GM12878 (cell line): ENCODE results near the gene PKHD1. TPM values are rescaled to one million over a fixed set of nuclear protein-coding genes. Genes with fewer than 3 reads are reported as not detected.

ENCODE experiments used
- ATAC-seq: fragments of 200-7000 bp; cut with Tn5 transposase; 3 replicates; pipeline ENCODE4 v1.9.1; 2020; ENCODE audit warnings: mild to moderate bottlenecking, moderate library complexity
- BruUV-seq: library from RNA; stranded (reverse); fragments of 400-500 nt; replicated peaks from 2 replicates; lab custom pipeline; 2021; lab: Mats Ljungman, UMichigan
- CTCF ChIA-PET: fragments of 300-600 bp; sonication (Branson Sonifier 250); formaldehyde crosslinking; extraction: SDS; loops from one replicate; lab custom pipeline; 2021; ENCODE audit warnings: inconsistent platforms; lab: Yijun Ruan, JAX
- POLR2A ChIA-PET: fragments of 350-600 bp; formaldehyde crosslinking; extraction: SDS; loops from one replicate; lab custom pipeline; 2021; ENCODE audit warnings: inconsistent platforms; lab: Charles Lee
- RAD21 ChIA-PET: fragments of 300-600 bp; sonication (Branson Sonifier 250); formaldehyde crosslinking; loops from one replicate; lab custom pipeline; 2023; ENCODE audit warnings: antibody characterized with exemption; ENCODE audit not compliant: unreplicated experiment; lab: Charles Lee
- SMC1A ChIA-PET: fragments of 300-600 bp; sonication (Branson Sonifier 250); formaldehyde crosslinking; loops from one replicate; lab custom pipeline; 2023; ENCODE audit not compliant: unreplicated experiment, uncharacterized antibody; lab: Charles Lee
- DNase-seq: peaks from one replicate; pipeline ENCODE4 v3.0.0-alpha.2; 2011; ENCODE audit warnings: low read depth, low spot score
- FAIRE-seq: peaks from 3 replicates; lab custom pipeline; 2011; peaks lifted over from hg19 to GRCh38; lab: Jason Lieb, UNC
- H2AFZ ChIP-seq: 2 replicates; pipeline ENCODE4 v1.6.0; 2011; ENCODE audit warnings: low read depth, low read length, control low read depth; ENCODE audit not compliant: control insufficient read depth
- H3K27ac ChIP-seq: 2 replicates; pipeline ENCODE4 v1.5.1; 2011; ENCODE audit warnings: control low read depth; ENCODE audit not compliant: control insufficient read depth, insufficient read depth
- H3K27me3 ChIP-seq, 2 experiments: replicated peaks in 1 of 2; 2 replicates each; pipeline versions ENCODE4 v1.6.0 to v1.6.1; 2011; ENCODE audit warnings: low read length in 1 of 2; ENCODE audit not compliant: control insufficient read depth in 2 of 2, insufficient read depth in 2 of 2
- H3K36me3 ChIP-seq, 2 experiments: 2 replicates each; pipeline ENCODE4 v1.5.1; 2011; ENCODE audit warnings: low read length in 1 of 2; ENCODE audit not compliant: control insufficient read depth in 2 of 2, insufficient read depth in 2 of 2
- H3K4me1 ChIP-seq: 2 replicates; pipeline ENCODE4 v1.6.1; 2011; ENCODE audit warnings: mild to moderate bottlenecking, low read length, moderate library complexity, mixed read lengths; ENCODE audit not compliant: control insufficient read depth, insufficient read depth
- H3K4me2 ChIP-seq: 2 replicates; pipeline ENCODE4 v1.6.0; 2011; ENCODE audit warnings: control low read depth; ENCODE audit not compliant: control insufficient read depth, insufficient read depth
- H3K4me3 ChIP-seq: fragments of 200-600 bp; sonication (generic); 2 replicates; pipeline ENCODE4 v1.5.1; 2016
- H3K79me2 ChIP-seq: 2 replicates; pipeline ENCODE4 v1.6.0; 2011; ENCODE audit warnings: low read length; ENCODE audit not compliant: control insufficient read depth, insufficient read depth
- H3K9ac ChIP-seq: 2 replicates; pipeline ENCODE4 v1.8.0; 2011; ENCODE audit warnings: low read length, control low read depth, mixed read lengths; ENCODE audit not compliant: control insufficient read depth, insufficient read depth
- H3K9me3 ChIP-seq: replicated peaks from 3 replicates; pipeline ENCODE4 v1.5.1; 2011; ENCODE audit warnings: mild to moderate bottlenecking, low read length; ENCODE audit not compliant: control insufficient read depth, insufficient read depth
- H4K20me1 ChIP-seq: 2 replicates; pipeline ENCODE4 v1.6.0; 2011; ENCODE audit not compliant: control insufficient read depth, insufficient read depth
- BHLHE40 ChIP-seq, 2 experiments: fragments of 450-650 bp in 1 of 2; IDR thresholded peaks; 2 replicates each; pipeline ENCODE4 v1.6.1; 2011 to 2017; ENCODE audit warnings: low read depth in 2 of 2, borderline replicate concordance in 1 of 2, improper control_type of control experiment in 1 of 2, low read length in 1 of 2, mild to moderate bottlenecking in 1 of 2
- CBX3 ChIP-seq: fragments of 200-600 bp; sonication (generic); IDR thresholded peaks from 2 replicates; pipeline ENCODE4 v1.6.1; 2016; ENCODE audit warnings: low read depth, borderline replicate concordance
- CHD4 ChIP-seq: fragments of 200-600 bp; sonication (generic); IDR thresholded peaks from 2 replicates; pipeline ENCODE4 v1.6.1; 2016; ENCODE audit warnings: mild to moderate bottlenecking
- CREM ChIP-seq: IDR thresholded peaks from 2 replicates; pipeline ENCODE4 v1.6.1; 2014; ENCODE audit warnings: antibody characterized with exemption, low read depth
- EGR1 ChIP-seq, 2 experiments: IDR thresholded peaks; 1 replicate in 1 of 2; 2 replicates in 1 of 2; pipeline ENCODE4 v1.6.1; 2011 to 2012; ENCODE audit warnings: low read depth in 2 of 2, low read length in 2 of 2, borderline replicate concordance in 1 of 2, mild to moderate bottlenecking in 1 of 2, moderate library complexity in 1 of 2
- EZH2 ChIP-seq: IDR thresholded peaks from 2 replicates; pipeline ENCODE4 v1.6.1; 2012; ENCODE audit warnings: low read depth, mild to moderate bottlenecking, control low read depth, inconsistent platforms, low read length, borderline replicate concordance; ENCODE audit not compliant: control insufficient read depth
- GATAD2B ChIP-seq: fragments of 450-650 bp; conservative IDR thresholded peaks from 2 replicates; pipeline ENCODE4 v1.6.1; 2017; ENCODE audit warnings: low read depth, mild to moderate bottlenecking, moderate library complexity
- HCFC1 ChIP-seq: fragments of 150-350 bp; IDR thresholded peaks from 2 replicates; pipeline ENCODE4 v1.6.1; 2014; ENCODE audit warnings: low read length
- HDAC6 ChIP-seq: fragments of 200-600 bp; sonication (generic); IDR thresholded peaks from one replicate; pipeline ENCODE4 v1.8.0; 2017; ENCODE audit warnings: antibody characterized with exemption; ENCODE audit not compliant: unreplicated experiment
- LARP7 ChIP-seq: fragments of 450-650 bp; IDR thresholded peaks from 2 replicates; pipeline ENCODE4 v1.6.1; 2017; ENCODE audit warnings: mild to moderate bottlenecking
- NR2C1 ChIP-seq: fragments of 450-650 bp; IDR thresholded peaks from 2 replicates; pipeline ENCODE4 v1.6.1; 2017; ENCODE audit warnings: antibody characterized with exemption, mild to moderate bottlenecking, moderate library complexity
- PAX5 ChIP-seq: IDR thresholded peaks from 2 replicates; pipeline ENCODE4 v1.6.1; 2011; ENCODE audit warnings: low read depth, low read length, borderline replicate concordance
- PML ChIP-seq: IDR thresholded peaks from 2 replicates; pipeline ENCODE4 v1.6.1; 2012; ENCODE audit warnings: low read length, inconsistent platforms
- SMAD5 ChIP-seq: IDR thresholded peaks from 2 replicates; pipeline ENCODE4 v1.6.1; 2016; ENCODE audit warnings: antibody characterized with exemption, low read depth
- TCF7 ChIP-seq: IDR thresholded peaks from 2 replicates; pipeline ENCODE4 v1.6.1; 2014; ENCODE audit warnings: antibody characterized with exemption, borderline replicate concordance
- ZNF274 ChIP-seq: IDR thresholded peaks from one replicate; pipeline ENCODE4 v1.8.0; 2011; ENCODE audit not compliant: insufficient read length, insufficient read depth
- WGBS: methylation state at CpG from one replicate; pipeline ENCODE4 v1.1.6; 2016; ENCODE audit warnings: low lambda C conversion rate; ENCODE audit not compliant: insufficient replicate concordance, insufficient coverage; ENCODE audit errors: missing lambda C conversion rate; 5-methylcytosine and 5-hydroxymethylcytosine counted together
- in situ Hi-C: fragments of 300-500 bp; cut with MboI; formaldehyde crosslinking; loops from 9 replicates; pipeline ENCODE4 v1.14.3; 2018; ENCODE audit warnings: mixed read lengths
- intact Hi-C: fragments of 100-400 bp; cut with micrococcal nuclease; formaldehyde crosslinking; loops from one replicate; pipeline ENCODE4 v1.14.2; 2022; ENCODE audit not compliant: unreplicated experiment
- polyA plus RNA-seq, 11 experiments: library from polyadenylated mRNA; depleted of rRNA in 4 of 11; unstranded in 6 of 11; stranded (reverse) in 5 of 11; fragments of >200 nt; fragmentation: Nextera tagmentation in 4 of 11; fragmentation: Illumina TruSeq in 1 of 11; extraction: Ambion mirVana in 4 of 11; extraction: Trizol in 1 of 11; gene quantifications; 1 replicate in 1 of 11; 2 replicates in 10 of 11; pipeline versions ENCODE4 v1.2.1 to v1.2.3, GENCODE V29; 2011 to 2016; ENCODE audit warnings: inconsistent platforms in 2 of 11, missing spikeins in 2 of 11, low read depth in 1 of 11
- total RNA-seq, 4 experiments: library from RNA; depleted of rRNA in 3 of 4; stranded (reverse); fragments of >200 nt in 3 of 4; fragmentation: Illumina TruSeq in 1 of 4; extraction: Trizol in 1 of 4; gene quantifications; 2 replicates each; pipeline versions ENCODE4 v1.2.1 to v1.2.3, GENCODE V29; 2013 to 2021
- TF ChIP-seq, protein P1 (sequence below): IDR thresholded peaks from 2 replicates; pipeline ENCODE4 v1.6.1; 2011; ENCODE audit warnings: low read depth, low read length, improper control_type of control experiment, borderline replicate concordance
- TF ChIP-seq, protein P2 (sequence below): IDR thresholded peaks from 2 replicates; pipeline ENCODE4 v1.6.1; 2012; ENCODE audit warnings: improper control_type of control experiment, low read depth, low read length; ENCODE audit not compliant: insufficient replicate concordance
- TF ChIP-seq, protein P3 (sequence below): IDR thresholded peaks from 2 replicates; pipeline ENCODE4 v1.6.1; 2011; ENCODE audit warnings: low read depth, mild to moderate bottlenecking, low read length, moderate library complexity, borderline replicate concordance; ENCODE audit errors: extremely low read depth

Gene PKHD1
- total and polyA plus RNA-seq, 10 of the 15 experiments (the other 5 are each of a cell fraction or from before 2014, with no cell fraction given) = under 0.01 to 0.90 (median 0.02) TPM; not detected in 1

DNA sequence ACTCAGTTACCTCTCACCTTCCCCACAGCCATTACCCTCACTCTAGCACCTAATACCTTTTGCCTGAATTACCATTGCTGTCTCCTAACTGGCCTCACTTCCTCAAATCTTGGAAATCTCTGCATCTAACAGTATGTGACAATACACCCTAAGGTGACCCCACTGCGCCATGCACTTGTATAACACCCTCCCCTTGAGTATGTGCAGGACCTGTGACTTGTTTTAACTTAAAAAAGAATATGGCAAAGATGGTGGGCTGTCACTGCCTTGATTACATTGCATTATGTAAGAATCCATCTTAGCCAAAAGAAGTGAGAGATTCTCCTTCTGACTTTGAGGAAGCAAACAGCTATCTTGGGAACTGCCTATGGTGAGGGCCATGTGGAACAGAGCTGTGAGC, 29.9 kb upstream of the PKHD1 start:
- no peak overlapping the region for H3K4me3 ChIP-seq
- WGBS = 0% methylated on average over 1 of the region's 1 CpG
- FAIRE-seq (no peak), DNase-seq (no peak), ATAC-seq (no peak)
- ChIA-PET CTCF (no interaction called here), POLR2A (no interaction called here), SMC1A (no interaction called here), RAD21 (no interaction called here)
- no TSS peak for BruUV-seq
- no peak overlapping the region for H3K4me2 ChIP-seq
- H3K9me3 ChIP-seq = no peaks in the 10 kb centered on the region
- no peaks in the 10 kb centered on the region for H3K36me3 ChIP-seq
- in situ Hi-C loops = no loop called here
- no peaks in the 10 kb centered on the region for H3K79me2 ChIP-seq
- peaks cover 0 to 2% of the 10 kb centered on the region in 2 experiments; a peak in 3 of 4 replicates for H3K27me3 ChIP-seq
- no peaks in the 10 kb centered on the region for H3K4me1 ChIP-seq
- intact Hi-C loops = no loop called here
- no peak overlapping the region for H3K27ac ChIP-seq
- no peak overlapping the region for H3K9ac ChIP-seq
- no peaks in the 10 kb centered on the region for H4K20me1 ChIP-seq
- no peak overlapping the region for H2AFZ ChIP-seq
- TF ChIP-seq, protein P1, sequence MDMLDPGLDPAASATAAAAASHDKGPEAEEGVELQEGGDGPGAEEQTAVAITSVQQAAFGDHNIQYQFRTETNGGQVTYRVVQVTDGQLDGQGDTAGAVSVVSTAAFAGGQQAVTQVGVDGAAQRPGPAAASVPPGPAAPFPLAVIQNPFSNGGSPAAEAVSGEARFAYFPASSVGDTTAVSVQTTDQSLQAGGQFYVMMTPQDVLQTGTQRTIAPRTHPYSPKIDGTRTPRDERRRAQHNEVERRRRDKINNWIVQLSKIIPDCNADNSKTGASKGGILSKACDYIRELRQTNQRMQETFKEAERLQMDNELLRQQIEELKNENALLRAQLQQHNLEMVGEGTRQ = no peak
- TF ChIP-seq EGR1 (IDR thresholded peaks at IDR 0.05; ENCODE audit: borderline replicate concordance in 1 of 2, low read depth in 2 of 2, low read length in 2 of 2) = no peak
- TF ChIP-seq, protein P2, sequence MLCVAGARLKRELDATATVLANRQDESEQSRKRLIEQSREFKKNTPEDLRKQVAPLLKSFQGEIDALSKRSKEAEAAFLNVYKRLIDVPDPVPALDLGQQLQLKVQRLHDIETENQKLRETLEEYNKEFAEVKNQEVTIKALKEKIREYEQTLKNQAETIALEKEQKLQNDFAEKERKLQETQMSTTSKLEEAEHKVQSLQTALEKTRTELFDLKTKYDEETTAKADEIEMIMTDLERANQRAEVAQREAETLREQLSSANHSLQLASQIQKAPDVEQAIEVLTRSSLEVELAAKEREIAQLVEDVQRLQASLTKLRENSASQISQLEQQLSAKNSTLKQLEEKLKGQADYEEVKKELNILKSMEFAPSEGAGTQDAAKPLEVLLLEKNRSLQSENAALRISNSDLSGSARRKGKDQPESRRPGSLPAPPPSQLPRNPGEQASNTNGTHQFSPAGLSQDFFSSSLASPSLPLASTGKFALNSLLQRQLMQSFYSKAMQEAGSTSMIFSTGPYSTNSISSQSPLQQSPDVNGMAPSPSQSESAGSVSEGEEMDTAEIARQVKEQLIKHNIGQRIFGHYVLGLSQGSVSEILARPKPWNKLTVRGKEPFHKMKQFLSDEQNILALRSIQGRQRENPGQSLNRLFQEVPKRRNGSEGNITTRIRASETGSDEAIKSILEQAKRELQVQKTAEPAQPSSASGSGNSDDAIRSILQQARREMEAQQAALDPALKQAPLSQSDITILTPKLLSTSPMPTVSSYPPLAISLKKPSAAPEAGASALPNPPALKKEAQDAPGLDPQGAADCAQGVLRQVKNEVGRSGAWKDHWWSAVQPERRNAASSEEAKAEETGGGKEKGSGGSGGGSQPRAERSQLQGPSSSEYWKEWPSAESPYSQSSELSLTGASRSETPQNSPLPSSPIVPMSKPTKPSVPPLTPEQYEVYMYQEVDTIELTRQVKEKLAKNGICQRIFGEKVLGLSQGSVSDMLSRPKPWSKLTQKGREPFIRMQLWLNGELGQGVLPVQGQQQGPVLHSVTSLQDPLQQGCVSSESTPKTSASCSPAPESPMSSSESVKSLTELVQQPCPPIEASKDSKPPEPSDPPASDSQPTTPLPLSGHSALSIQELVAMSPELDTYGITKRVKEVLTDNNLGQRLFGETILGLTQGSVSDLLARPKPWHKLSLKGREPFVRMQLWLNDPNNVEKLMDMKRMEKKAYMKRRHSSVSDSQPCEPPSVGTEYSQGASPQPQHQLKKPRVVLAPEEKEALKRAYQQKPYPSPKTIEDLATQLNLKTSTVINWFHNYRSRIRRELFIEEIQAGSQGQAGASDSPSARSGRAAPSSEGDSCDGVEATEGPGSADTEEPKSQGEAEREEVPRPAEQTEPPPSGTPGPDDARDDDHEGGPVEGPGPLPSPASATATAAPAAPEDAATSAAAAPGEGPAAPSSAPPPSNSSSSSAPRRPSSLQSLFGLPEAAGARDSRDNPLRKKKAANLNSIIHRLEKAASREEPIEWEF = no peak
- no peak for TF ChIP-seq HDAC6
- no peak for TF ChIP-seq PML
- no peak for TF ChIP-seq GATAD2B
- no peak for TF ChIP-seq BHLHE40 (IDR thresholded peaks at IDR 0.05; ENCODE audit: borderline replicate concordance in 1 of 2, low read depth in 2 of 2, low read length in 1 of 2)
- no peak for TF ChIP-seq NR2C1
- TF ChIP-seq HCFC1 = no peak
- TF ChIP-seq, protein P3, sequence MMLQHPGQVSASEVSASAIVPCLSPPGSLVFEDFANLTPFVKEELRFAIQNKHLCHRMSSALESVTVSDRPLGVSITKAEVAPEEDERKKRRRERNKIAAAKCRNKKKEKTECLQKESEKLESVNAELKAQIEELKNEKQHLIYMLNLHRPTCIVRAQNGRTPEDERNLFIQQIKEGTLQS = no peak
- no peak for TF ChIP-seq TCF7
- no peak for TF ChIP-seq EZH2
- no peak for TF ChIP-seq ZNF274
- no peak for TF ChIP-seq LARP7
- TF ChIP-seq CBX3 = no peak
- no peak for TF ChIP-seq SMAD5
- TF ChIP-seq CHD4 = no peak
- TF ChIP-seq PAX5 = no peak
- no peak for TF ChIP-seq CREM
